BJ (cell line): ENCODE results near the gene FMN1. TPM values are rescaled to one million over a fixed set of nuclear protein-coding genes. Genes with fewer than 3 reads are reported as not detected.
A peak's percentile ranks its signal among the peaks of the same experiment; 100 is the strongest.

ENCODE experiments used
- CTCF ChIA-PET: fragments of 350-600 bp; formaldehyde crosslinking; extraction: SDS; loops from one replicate; lab custom pipeline; 2021; ENCODE audit warnings: antibody characterized with exemption, inconsistent platforms; lab: Yijun Ruan, JAX
- POLR2A ChIA-PET: fragments of 300-600 bp; sonication (Branson Sonifier 250); formaldehyde crosslinking; extraction: SDS; loops from one replicate; lab custom pipeline; 2021; ENCODE audit warnings: antibody characterized with exemption; lab: Charles Lee
- DNase-seq: peaks from one replicate; pipeline ENCODE4 v3.0.0-alpha.2; 2011; ENCODE audit warnings: low read depth
- H3K27me3 ChIP-seq: 2 replicates; pipeline ENCODE4 v1.6.0; 2011; ENCODE audit warnings: low read length; ENCODE audit not compliant: control insufficient read depth, insufficient read depth
- H3K36me3 ChIP-seq: 2 replicates; pipeline ENCODE4 v1.5.1; 2011; ENCODE audit warnings: low read length; ENCODE audit not compliant: control insufficient read depth, insufficient read depth
- H3K4me3 ChIP-seq: 2 replicates; pipeline ENCODE4 v1.5.1; 2011; ENCODE audit warnings: low read depth, mild to moderate bottlenecking, control low read depth, low read length
- CTCF ChIP-seq: IDR thresholded peaks from 2 replicates; pipeline ENCODE4 v1.5.1; 2011; ENCODE audit warnings: low read depth, mild to moderate bottlenecking, control low read depth, inconsistent platforms, low read length, moderate library complexity; ENCODE audit not compliant: insufficient read depth
- polyA minus RNA-seq: library from RNA; depleted of rRNA, polyadenylated mRNA; stranded (reverse); fragments of >200 nt; gene quantifications from 2 replicates; pipeline ENCODE4 v1.2.3, GENCODE V29; 2011; rRNA and poly(A)+ RNA removed
- polyA plus RNA-seq: library from polyadenylated mRNA; depleted of rRNA; stranded (reverse); fragments of >200 nt; gene quantifications from 2 replicates; pipeline ENCODE4 v1.2.3, GENCODE V29; 2011; rRNA removed

The FMN1 gene
- polyA plus RNA-seq: 2.6 and 3.5 TPM in 2 replicates
- 6.1 and 9.8 TPM in 2 replicates for polyA minus RNA-seq

- H3K36me3 ChIP-seq: no peaks in the 10 kb centered on the region
- ChIA-PET CTCF (no interaction called here), POLR2A (no interaction called here)
- DNase-seq: peak; percentile 53
- H3K27me3 ChIP-seq: peaks cover 7% of the 10 kb centered on the region
- no peak for TF ChIP-seq CTCF
- peak within 1 kb of the TSS; percentile 45 for H3K4me3 ChIP-seq
These were observed at the start of gene FMN1 for GRCh38 chr15:33194704-33195670. Gene FMN1 (minus strand): TSS chr15:33194714. CDS start chr15:33154914, 39,800 bp downstream.

GRCh38 chr15:33243869-33244268 lies 49.4 kb upstream of the FMN1 start:
- no peaks in the 10 kb centered on the region for H3K27me3 ChIP-seq
- DNase-seq: no peak
- no peaks in the 10 kb centered on the region for H3K36me3 ChIP-seq
- ChIA-PET POLR2A (no interaction called here), CTCF (no interaction called here)
- TF ChIP-seq CTCF: no peak
- H3K4me3 ChIP-seq: no peak overlapping the region

GRCh38 chr15:33243393-33243792 lies 48.9 kb upstream of the FMN1 start:
- CTCF ChIA-PET: interaction anchor here (1.1 kb wide), 1 partner anchor 8 kb away, joined by 4 read pairs; no protein-coding TSS in a partner anchor
- Histone ChIP-seq H3K36me3 (no peaks in the 10 kb centered on the region), H3K27me3 (no peaks in the 10 kb centered on the region), H3K4me3 (no peak overlapping the region)
- no peak for TF ChIP-seq CTCF
- POLR2A ChIA-PET: no interaction called here
- DNase-seq: no peak

GRCh38 chr15:33242669-33243191 lies 48.2 kb upstream of the FMN1 start:
- DNase-seq: no peak
- TF ChIP-seq CTCF: peak; percentile 49
- Histone ChIP-seq H3K27me3 (no peaks in the 10 kb centered on the region), H3K4me3 (no peak overlapping the region), H3K36me3 (no peaks in the 10 kb centered on the region)
- ChIA-PET POLR2A (no interaction called here), CTCF (interaction anchor here (1.1 to 2.0 kb wide), 2 partner anchors 8 to 458 kb away, joined by 4 to 7 read pairs; no protein-coding TSS in a partner anchor)

- peak; percentile 7 for DNase-seq
- POLR2A ChIA-PET: no interaction called here
- TF ChIP-seq CTCF: no peak
- H3K36me3 ChIP-seq: no peaks in the 10 kb centered on the region
- H3K4me3 ChIP-seq: no peak overlapping the region
- H3K27me3 ChIP-seq: no peaks in the 10 kb centered on the region
- CTCF ChIA-PET: interaction anchor here (1.1 to 2.0 kb wide), 2 partner anchors 9 to 458 kb away, joined by 4 to 7 read pairs; no protein-coding TSS in a partner anchor
These were observed 47.7 kb upstream of the FMN1 start for GRCh38 chr15:33242165-33242564.
